Loucy (cell line): Measurements from ENCODE around the gene BANF2.

Source experiments
- H2AFZ ChIP-seq: fragments of 200-600 bp; sonication (generic); 2 replicates; pipeline ENCODE4 v1.6.0; 2016; ENCODE audit warnings: antibody characterized with exemption, mild to moderate bottlenecking, low read length, moderate library complexity
- H3F3A ChIP-seq: fragments of 200-600 bp; 2 replicates; pipeline ENCODE4 v1.6.0; 2016; ENCODE audit warnings: antibody characterized with exemption, low read depth, mild to moderate bottlenecking
- H3K27me3 ChIP-seq: fragments of 200-600 bp; sonication (generic); 2 replicates; pipeline ENCODE4 v1.6.1; 2014; ENCODE audit warnings: low read length, mild to moderate bottlenecking; ENCODE audit not compliant: insufficient read depth, poor library complexity, severe bottlenecking
- H3K36me3 ChIP-seq: fragments of 200-600 bp; sonication (generic); 2 replicates; pipeline ENCODE4 v1.6.1; 2016; ENCODE audit warnings: low read length; ENCODE audit not compliant: insufficient read depth
- H3K4me1 ChIP-seq: fragments of 200-600 bp; sonication (generic); 2 replicates; pipeline ENCODE4 v1.5.1; 2014; ENCODE audit warnings: low read length, mild to moderate bottlenecking; ENCODE audit not compliant: insufficient read depth, poor library complexity, severe bottlenecking
- H3K4me2 ChIP-seq: fragments of 200-600 bp; sonication (generic); 2 replicates; pipeline ENCODE4 v1.6.0; 2014; ENCODE audit warnings: antibody characterized with exemption, low read length, low read depth, mild to moderate bottlenecking; ENCODE audit not compliant: poor library complexity, severe bottlenecking
- H3K4me3 ChIP-seq: fragments of 200-600 bp; sonication (generic); 2 replicates; pipeline ENCODE4 v1.5.1; 2014; ENCODE audit warnings: low read length, mild to moderate bottlenecking, mixed read lengths; ENCODE audit not compliant: poor library complexity, severe bottlenecking
- H3K79me2 ChIP-seq: fragments of 200-600 bp; sonication (generic); 2 replicates; pipeline ENCODE4 v1.6.1; 2014; ENCODE audit warnings: low read length; ENCODE audit not compliant: insufficient read depth
- H3K9ac ChIP-seq: fragments of 200-600 bp; sonication (generic); 2 replicates; pipeline ENCODE4 v1.6.0; 2014; ENCODE audit warnings: mild to moderate bottlenecking, low read depth, low read length, moderate library complexity; ENCODE audit not compliant: poor library complexity, severe bottlenecking
- H3K9me2 ChIP-seq: fragments of 200-600 bp; sonication (generic); replicated peaks from 2 replicates; pipeline ENCODE4 v1.6.1; 2016; ENCODE audit warnings: low read depth, low read length, mixed read lengths
- H3K9me3 ChIP-seq: fragments of 200-600 bp; sonication (generic); 2 replicates; pipeline ENCODE4 v1.6.1; 2014; ENCODE audit warnings: mild to moderate bottlenecking, antibody characterized with exemption, low read length, low read depth; ENCODE audit not compliant: insufficient read depth
- H4K20me1 ChIP-seq: fragments of 200-600 bp; sonication (generic); 2 replicates; pipeline ENCODE4 v1.6.0; 2014; ENCODE audit warnings: antibody characterized with exemption, low read length, mild to moderate bottlenecking; ENCODE audit not compliant: insufficient read depth, poor library complexity, severe bottlenecking
- EZH2phosphoT487 ChIP-seq: fragments of 200-600 bp; IDR thresholded peaks from 2 replicates; pipeline ENCODE4 v1.6.1; 2018; ENCODE audit warnings: antibody characterized with exemption, mild to moderate bottlenecking, moderate library complexity, borderline replicate concordance
- TF ChIP-seq, protein P1 (sequence below): fragments of 200-600 bp; sonication (generic); conservative IDR thresholded peaks from 2 replicates; pipeline ENCODE4 v1.5.1; 2014; ENCODE audit warnings: mild to moderate bottlenecking, antibody characterized with exemption, low read length

BANF2 gene

DNA sequence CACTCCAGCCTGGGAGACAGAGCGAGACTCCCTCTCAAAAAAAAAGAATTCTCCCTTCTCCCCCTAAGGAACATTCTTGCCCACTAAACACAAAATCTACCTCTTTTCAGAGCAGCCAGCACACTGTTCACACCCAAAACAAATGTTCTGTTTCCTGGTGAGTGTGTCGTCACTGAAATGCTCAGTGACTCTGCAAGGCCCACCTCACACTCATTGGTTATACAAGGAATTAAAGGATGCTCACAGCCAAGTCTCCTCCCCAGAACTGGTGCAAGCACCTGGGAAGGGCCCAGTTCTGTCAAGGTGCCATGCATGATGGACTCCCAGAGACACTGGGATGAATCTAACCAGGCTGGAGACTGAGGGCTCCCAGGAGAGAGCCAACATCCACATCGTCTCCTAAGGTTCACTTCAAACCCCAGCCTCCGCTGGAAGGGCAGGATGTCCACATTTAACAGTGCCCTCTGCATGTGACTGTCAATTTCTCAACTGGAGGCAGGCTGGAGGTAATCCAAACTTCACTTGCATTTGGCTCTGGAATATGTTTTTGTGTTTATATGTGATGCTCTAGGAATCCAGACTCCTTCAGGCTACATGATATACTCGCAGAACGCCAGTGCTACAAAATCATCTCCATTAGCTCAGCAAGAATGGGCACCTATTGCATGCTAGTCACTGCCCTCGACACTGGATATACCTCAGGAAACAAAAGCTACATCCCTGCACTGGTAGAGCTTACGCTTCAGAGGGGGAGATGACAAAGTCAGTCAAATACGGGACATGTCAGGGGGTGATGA, 24.8 kb upstream of the BANF2 start:
- TF ChIP-seq EZH2phosphoT487 = no peak
- TF ChIP-seq, protein P1, sequence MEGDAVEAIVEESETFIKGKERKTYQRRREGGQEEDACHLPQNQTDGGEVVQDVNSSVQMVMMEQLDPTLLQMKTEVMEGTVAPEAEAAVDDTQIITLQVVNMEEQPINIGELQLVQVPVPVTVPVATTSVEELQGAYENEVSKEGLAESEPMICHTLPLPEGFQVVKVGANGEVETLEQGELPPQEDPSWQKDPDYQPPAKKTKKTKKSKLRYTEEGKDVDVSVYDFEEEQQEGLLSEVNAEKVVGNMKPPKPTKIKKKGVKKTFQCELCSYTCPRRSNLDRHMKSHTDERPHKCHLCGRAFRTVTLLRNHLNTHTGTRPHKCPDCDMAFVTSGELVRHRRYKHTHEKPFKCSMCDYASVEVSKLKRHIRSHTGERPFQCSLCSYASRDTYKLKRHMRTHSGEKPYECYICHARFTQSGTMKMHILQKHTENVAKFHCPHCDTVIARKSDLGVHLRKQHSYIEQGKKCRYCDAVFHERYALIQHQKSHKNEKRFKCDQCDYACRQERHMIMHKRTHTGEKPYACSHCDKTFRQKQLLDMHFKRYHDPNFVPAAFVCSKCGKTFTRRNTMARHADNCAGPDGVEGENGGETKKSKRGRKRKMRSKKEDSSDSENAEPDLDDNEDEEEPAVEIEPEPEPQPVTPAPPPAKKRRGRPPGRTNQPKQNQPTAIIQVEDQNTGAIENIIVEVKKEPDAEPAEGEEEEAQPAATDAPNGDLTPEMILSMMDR = no peak
- Histone ChIP-seq H3K9me2 (no peaks in the 10 kb centered on the region), H3K4me2 (no peak overlapping the region), H3K9me3 (no peaks in the 10 kb centered on the region), H3K9ac (no peak overlapping the region), H4K20me1 (peaks cover 65% of the 10 kb centered on the region), H3K4me3 (no peak overlapping the region), H3K27me3 (no peaks in the 10 kb centered on the region), H2AFZ (no peak overlapping the region), H3K79me2 (peaks cover 99% of the 10 kb centered on the region), H3F3A (no peaks in the 10 kb centered on the region), H3K36me3 (peaks cover 13% of the 10 kb centered on the region; the same call in 1 of the 2 replicates), H3K4me1 (peaks cover 55% of the 10 kb centered on the region)

- H3K27me3 ChIP-seq = no peaks in the 10 kb centered on the region
- no peak overlapping the region for H3K9ac ChIP-seq
- no peaks in the 10 kb centered on the region for H3K9me3 ChIP-seq
- H3K36me3 ChIP-seq = peaks cover 13% of the 10 kb centered on the region; the same call in 1 of the 2 replicates
- peaks cover 73% of the 10 kb centered on the region for H4K20me1 ChIP-seq
- no peak for TF ChIP-seq EZH2phosphoT487
- TF ChIP-seq, protein P1 = no peak
- H3K9me2 ChIP-seq = no peaks in the 10 kb centered on the region
- peaks cover 100% of the 10 kb centered on the region for H3K79me2 ChIP-seq
- no peaks in the 10 kb centered on the region for H3F3A ChIP-seq
- H2AFZ ChIP-seq = no peak overlapping the region
- H3K4me2 ChIP-seq = peak overlapping the region; percentile 19
- peaks cover 57% of the 10 kb centered on the region for H3K4me1 ChIP-seq
- H3K4me3 ChIP-seq = no peak overlapping the region
These were observed 24.0 kb upstream of the BANF2 start for GRCh38 chr20:17675519-17676377.

DNA sequence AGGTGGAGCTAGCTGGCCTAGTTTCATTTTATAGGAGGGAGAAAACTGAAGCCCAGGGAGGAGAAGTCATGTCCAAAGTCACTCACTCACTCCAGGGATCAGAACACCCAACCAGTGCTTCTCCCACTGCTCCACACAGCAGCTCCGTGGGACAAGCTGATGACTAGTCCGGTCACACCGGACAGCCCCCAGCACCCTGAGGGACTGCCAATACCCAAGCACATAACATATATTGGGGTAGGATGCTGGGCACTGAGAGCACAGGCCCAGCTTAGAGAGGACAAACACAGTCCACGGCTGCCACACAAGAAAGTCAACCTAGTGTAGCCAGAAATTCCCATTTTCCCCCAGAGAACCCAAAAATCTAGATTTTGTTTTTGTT, 23.4 kb upstream of the BANF2 start:
- H4K20me1 ChIP-seq = peaks cover 74% of the 10 kb centered on the region
- no peaks in the 10 kb centered on the region for H3K9me2 ChIP-seq
- H3K79me2 ChIP-seq = peaks cover 96% of the 10 kb centered on the region
- H3K27me3 ChIP-seq = no peaks in the 10 kb centered on the region
- peaks cover 13% of the 10 kb centered on the region; the same call in 1 of the 2 replicates for H3K36me3 ChIP-seq
- peak overlapping the region; percentile 19 for H3K4me2 ChIP-seq
- H3K9ac ChIP-seq = no peak overlapping the region
- TF ChIP-seq EZH2phosphoT487 = no peak
- TF ChIP-seq, protein P1 = no peak
- no peaks in the 10 kb centered on the region for H3F3A ChIP-seq
- no peak overlapping the region for H2AFZ ChIP-seq
- H3K4me3 ChIP-seq = no peak overlapping the region
- no peaks in the 10 kb centered on the region for H3K9me3 ChIP-seq
- H3K4me1 ChIP-seq = peaks cover 51% of the 10 kb centered on the region
